Activated T-cell treated with anti-CD3 and anti-CD28 coated beads for 1 hour (primary cell): Measurements from ENCODE around the gene SHISA9.

Experiments used
- DNase-seq: peaks from one replicate; pipeline ENCODE4 v3.0.0-alpha.2; 2020; ENCODE audit warnings: low read depth

The SHISA9 gene

DNA sequence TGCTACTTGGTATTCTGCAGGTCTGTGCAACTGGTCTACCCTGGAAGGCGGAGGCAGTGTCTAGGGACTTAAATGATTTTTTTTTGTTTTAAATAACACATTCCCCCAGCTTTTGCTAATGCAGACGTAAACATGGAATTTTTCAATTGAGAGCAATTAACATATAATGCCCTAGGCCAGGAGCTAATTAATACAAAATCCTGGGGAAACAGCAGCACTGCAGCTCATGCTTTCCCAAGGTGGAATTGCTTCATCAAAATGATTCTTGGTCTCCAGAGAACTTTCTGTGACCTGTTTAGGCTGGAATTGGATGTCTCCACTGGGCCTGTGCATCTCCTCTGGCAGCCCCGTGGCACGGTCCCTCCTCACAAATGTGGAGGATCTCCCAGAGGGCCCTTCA is 50.6 kb downstream of the SHISA9 start:
- no peak for DNase-seq

DNA sequence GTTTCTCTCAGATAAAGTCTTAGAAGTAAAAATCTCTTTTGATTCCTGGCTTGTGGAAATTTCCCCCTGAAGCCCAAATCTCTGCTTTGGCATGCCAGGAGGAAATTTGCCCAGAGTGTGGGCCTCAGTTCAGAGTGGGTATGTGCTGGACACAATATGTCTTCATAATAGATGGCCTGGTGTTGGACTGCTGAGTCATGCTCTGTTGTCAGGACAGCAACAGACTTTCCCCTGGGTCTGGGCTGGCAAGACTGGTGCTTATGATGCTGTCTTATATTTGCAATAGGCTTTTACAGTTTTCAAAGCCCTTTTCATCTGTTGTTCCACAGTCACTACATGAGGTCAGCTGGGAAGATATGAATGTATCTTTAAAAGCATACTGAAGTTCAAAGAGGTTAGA is 57.0 kb downstream of the SHISA9 start:
- no peak for DNase-seq

DNA sequence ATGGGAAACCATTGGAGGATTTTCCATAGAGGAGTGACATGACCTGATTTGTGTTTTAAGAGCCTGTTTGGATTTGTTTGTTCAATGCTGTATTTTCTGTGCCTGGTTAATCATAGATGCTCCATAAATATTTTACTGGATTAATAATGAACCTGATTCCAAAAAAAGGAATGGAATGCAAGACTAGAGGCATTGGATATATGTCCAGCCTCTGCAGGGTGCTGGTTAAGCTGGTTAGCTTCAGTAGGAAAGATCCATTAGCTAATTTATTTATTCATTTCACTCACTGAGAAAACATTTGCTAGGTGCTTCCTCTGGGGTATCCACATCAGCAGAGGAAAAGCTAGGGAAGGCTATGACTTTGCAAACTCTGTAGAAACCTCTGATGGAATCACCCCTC is 57.7 kb downstream of the SHISA9 start:
- DNase-seq, result no peak

DNA sequence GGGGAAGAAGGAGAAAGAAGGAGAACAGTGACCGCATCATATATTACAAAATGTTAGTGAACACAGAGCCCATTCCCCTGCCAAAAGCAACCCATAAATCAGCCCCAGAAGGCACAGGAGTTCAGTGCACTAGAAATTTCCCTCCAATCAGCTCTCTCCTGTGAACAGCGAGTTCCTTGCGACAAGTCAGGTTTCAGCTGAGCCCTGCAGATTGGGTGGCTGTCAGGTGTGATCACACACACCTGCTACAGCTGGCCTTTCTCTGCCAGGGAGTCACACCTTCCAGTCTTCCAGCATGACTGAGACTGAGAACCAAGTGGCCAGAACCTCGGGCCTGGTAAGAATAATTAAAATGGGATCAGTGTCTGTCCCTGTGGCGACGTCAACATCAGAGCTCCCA is 60.2 kb downstream of the SHISA9 start:
- DNase-seq, result no peak

DNA sequence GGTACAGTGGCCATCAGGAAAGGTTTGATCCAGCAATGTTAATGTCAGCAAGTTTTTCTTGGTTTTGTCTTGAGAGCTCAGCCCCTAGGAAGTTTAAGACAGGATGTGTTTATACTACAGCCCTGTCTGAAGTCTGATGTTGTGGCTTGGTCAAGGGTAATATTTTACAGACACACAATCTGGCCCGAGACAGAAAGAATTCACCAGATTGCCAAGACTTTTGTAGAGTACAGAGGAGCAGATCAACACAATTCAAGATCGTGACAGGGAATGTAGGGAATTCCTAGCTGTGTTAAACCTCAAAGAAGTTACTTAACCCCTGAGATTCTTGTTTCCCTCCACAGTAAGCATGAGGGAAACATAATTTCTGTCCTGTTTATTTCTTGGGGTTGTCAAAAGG is 63.1 kb downstream of the SHISA9 start:
- no peak for DNase-seq

DNA sequence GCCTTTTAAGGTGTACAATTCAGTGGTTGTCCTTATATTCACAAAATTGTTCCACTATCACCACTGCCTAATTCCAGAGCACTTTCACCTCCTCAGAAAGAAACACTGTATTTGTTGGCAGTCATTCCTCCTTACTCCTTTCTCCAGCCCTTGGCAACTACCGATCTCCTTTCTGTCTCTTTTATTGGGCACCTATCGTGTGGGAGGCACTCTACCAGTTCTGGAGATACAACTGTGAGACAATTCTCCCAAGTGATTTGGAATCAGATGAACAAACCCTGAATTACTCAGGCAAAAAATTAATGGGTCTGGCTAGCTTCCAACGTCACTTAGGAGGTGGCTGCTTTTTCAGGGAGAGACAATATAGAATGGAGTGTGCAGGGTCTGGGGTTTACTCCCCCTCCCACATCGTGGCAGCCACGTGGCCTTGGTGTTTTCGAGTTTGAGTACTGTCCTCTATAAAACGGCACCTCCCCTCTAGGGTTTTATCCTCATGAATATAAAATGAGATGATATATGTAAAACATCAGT is 63.9 kb downstream of the SHISA9 start:
- DNase-seq, result no peak

DNA sequence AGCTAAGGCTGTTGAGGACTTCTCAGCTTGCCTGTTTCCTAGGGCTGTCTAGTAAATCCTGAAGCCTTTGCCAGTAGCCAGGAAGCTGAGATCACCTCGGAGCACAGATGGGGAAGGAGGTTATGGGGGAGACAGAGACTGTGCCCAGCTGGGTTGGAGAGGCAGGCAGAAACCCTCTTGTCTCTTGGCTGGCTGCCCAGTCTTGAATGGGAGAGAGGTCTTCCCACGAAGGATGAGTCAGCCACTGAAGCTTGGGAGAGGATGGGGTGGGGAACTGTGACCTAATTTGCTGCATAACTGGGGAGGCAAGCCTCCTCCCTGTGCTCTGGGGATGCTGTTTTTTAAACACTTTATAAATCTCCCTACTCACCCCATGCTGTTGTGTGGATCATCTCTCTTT is 69.8 kb downstream of the SHISA9 start:
- DNase-seq, result no peak

DNA sequence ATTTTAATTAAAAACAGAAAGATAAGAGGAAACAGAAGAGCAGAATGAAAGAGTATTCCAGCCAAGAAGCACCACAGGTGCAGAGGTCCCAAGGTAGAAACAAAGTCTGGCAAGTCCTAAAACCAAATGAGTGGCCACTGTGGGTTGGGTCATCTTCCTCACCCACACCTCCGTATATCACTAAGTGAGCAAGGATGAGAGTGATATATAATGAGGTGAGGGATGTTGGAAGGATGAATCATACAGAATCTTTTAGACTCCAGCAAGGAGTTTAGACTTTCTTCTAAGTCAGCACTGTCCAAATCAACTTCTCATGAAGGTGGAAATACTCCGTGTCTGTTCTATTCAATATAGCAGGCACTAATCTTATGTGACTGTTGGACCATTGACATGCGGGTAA is 70.8 kb downstream of the SHISA9 start:
- DNase-seq, result no peak

DNA sequence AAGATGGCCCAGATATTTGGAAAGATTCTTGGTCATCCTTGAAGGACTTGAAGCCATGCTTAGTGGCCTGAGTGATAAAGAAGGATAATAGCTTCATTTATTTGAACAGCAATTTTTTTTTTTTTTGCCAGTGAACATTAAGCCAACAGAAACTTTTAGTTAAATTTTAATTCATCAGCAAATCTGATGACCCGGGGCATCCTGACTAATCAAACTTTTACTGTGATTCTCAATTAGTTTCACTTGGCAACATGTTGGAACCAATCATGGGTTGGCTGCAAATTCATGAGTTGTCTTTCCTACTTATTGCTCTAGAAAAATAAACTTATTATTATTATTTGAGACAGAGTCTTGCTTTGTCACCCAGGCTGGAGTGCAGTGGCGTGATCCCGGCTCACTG is 74.4 kb downstream of the SHISA9 start:
- DNase-seq, result no peak

DNA sequence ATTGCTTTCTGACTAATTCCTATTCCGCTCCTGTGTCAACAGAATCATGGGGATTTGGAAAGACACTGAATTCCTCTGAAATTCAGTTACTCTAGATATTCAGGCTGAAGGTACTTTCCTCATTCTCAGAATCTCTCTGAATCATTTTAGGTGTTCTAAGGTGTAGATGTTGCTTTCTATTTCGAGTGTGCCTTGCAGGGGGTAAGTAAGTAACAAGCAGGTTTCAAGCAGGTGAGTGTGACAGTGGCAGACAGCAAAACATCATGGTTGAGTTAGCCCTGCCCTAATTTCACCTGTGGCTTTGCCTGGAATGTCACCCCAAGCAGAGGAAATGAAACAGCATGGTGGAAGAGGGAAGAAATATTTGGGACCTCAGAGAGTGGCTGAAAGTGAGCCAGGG is 75.1 kb downstream of the SHISA9 start:
- no peak for DNase-seq

DNA sequence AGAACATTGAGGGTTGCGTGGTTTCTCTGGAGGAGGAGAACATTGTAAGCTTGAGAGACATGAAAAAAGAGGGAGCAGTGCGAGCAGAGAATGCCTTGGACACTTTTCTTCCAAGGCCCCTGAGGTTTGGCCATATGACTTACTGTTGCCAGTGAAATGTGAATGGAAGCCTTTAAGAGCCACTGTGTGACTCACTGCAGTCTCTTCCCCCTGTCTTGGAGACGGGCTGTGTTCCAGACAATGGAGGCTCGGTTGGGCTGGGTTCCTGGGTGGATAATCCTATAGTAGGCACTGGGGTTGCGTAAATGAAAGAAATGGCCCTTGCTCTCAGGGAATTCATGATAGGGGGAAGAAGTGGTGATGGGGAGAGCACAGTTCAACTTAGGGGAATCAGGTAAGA is 75.5 kb downstream of the SHISA9 start:
- DNase-seq, result no peak

DNA sequence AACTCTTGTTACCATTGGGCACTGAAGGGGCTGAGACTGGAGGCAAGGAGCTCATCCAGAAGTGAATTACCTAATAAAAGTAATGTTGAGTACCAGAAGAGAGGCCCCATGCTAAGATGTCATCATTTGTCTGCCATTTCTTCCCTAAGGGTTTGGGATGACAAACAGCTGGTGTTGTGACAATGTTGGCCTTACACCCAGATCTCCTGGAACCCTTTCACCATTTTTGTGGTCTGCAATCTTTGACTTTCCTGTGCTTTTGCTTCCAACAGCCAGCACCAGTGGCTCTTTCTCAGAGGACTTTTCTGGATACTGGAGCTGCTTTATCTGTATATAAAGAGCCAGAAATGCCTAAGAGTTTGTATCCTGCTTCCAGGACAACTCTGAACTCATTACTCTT is 84.1 kb downstream of the SHISA9 start:
- DNase-seq, result no peak

DNA sequence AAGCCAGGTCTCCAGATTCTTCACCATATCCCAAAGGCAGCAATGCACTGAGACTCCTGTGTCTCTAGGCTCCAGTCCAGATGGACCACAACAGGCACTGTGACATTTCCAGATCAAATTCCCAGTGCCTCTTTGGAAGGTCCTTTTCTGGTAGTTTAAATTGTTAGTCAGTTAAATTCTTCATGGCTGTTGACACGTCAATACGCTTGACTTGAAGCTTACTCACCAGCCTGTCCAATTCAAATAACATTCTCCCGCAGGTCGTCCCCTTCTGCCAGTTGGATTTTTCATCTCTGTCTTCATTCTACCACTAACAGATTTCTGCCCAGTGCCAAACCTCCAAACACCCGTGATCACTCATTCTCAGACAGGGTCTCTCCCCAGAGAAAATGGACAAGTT is 86.7 kb downstream of the SHISA9 start:
- no peak for DNase-seq

DNA sequence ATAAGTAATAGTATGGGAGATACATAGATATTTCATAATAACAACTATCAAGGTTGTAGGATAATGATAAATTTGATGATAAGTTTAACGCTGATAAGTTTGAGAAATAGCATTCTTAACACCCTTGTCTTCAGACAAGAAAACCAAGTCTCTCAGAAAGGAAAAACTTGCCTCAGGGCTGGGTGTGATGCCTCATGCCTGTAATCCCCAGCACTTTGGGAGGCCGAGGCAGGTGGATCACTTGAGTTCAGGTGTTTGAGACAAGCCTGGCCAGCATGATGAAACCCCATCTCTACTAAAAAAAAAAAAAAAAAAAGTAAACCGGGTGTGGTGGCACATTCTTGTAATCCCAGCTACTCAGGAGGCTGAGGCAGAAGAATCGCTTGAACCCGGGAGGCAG is 90.7 kb downstream of the SHISA9 start:
- DNase-seq, result no peak

DNA sequence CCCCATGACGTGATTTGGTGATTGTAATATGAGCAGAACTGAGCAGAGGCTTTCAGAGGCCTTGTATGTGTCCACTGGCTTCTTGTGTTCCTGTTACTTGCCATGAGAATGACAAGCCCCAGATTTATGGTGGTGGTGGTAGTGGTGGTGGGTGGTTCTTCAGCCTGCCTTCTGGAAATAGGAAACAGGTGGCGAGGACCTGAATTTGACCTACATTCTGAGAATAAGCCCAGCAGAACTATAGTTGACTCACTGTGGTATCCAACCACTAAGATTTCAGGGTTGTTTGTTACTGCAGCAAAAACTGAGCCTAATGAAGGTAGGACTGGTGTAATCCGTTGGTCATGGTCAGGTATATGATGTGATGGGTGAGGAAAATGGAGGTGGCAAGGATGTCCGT is 93.0 kb downstream of the SHISA9 start:
- no peak for DNase-seq

DNA sequence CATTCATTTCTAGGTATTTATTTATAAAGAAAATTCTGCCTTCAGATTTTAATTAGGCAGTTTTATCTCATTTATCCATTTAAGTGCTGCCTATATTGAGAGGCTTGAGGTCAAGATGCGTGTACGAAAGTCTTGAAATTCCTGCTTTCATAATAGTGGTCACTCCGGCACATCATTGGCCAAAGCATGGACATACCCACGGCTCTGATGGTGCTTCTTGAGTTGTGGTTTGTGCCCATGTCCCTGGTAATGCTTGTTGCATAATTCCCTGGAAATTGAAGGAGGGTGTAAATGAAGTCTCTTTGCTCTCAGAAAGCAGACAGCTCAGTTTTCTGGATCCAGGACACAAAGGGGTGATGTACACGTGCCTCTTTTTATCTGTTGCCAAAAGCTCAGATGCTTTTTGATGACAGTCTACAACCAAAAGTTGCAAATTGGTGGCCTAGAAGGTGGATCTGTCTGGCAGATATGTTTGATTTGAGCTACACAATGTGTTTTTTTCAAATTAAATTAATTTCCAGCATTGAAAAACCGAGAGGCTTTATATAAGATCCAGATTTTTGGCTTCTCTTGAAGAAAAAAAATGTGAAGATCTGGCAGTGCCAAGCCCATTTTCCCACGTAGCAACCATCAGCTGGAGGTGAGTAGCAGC is 94.4 kb downstream of the SHISA9 start:
- no peak for DNase-seq

DNA sequence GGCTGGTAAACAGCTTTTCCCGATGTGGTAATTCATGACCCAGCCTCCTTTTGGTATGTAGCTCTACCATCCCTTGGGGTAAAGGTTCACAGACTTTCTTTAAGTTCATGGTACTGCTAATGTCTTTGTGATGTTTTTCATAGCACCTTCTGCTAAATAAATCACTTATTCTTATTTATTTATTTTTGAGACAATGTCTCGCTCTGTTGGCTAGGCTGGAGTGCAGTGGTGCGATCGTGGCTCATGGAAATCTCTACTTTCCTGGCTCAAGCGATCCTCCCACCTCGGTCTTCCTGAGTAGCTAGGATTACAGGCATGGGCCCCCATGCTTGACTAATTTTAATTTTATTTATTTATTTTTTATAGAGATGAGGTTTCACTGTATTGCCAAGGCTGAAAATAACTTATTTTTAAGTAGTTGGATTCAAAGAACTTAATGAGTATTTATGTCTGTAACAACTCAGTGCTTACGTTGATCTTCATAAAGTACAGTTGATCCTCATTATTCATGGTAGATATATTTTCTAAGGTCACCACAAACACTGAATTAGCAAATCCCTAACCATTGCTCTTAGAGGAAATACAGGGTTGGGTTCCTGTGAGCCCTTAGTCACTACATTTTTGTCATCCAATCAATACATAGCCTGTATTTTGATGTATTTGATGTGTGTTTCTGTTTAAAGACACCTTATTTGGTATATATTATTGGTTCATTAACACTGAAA is 97.1 kb downstream of the SHISA9 start:
- no peak for DNase-seq

DNA sequence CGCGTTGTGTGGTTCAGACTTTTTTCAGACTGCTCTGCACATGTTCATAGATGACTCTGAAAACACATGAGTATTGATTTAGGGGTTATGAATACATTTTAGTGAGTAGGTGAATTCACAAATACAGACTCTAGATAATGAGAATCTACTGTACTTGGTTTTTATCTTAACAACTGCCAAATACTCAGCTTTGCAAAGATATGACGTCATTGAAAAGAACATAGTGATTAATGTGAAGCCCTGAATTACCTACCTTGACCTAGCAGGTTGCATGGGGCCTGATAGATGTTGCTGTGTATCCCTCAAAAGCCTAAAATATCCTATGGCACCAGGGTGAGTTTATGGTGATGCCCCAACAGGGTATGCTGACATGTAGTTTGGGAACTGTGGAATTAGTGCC is 98.0 kb downstream of the SHISA9 start:
- DNase-seq, result no peak

DNA sequence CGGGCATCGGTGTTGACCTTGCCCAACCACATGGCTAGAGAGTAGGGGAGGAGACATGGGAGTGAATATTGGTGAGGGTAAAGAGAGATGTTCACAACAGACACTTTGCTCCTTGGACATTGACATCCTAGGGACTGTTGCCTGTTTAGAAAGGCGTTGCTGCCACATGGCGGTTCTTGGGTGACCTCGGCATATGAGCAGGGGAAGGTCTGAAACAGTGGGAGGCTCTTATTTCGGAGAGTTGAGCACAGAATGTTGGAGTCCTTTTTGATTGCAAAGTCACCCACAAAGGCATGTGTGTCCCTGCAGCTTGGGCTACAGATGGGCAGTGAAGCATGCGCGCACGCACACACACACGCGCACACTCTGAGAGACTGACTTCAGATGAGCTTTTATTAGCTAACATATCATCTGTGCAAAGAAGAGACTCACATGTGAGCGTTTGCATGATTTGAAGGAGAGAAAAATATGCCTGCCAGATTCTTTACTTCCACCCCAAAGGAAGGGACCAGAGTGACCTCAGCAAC is 104.4 kb downstream of the SHISA9 start:
- no peak for DNase-seq

DNA sequence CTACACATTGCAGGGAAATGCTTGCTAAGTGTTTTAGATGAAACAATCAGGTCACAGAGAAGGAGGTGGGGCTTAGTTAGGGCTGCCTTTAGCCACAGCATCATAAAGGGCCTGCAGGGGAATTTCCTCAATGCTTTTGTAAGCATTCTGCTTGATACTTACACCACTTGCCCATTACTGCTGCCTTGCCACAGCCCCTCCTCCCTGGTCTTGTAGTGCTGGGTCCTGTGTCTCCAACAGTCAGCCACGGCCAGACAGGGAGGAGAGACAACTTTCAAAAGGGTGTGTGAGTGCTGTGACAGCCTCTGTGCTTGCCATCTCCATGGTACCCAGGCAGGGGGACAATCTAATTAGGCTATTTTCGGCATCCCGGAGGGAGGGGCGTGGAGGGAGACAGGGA is 111.2 kb downstream of the SHISA9 start:
- no peak for DNase-seq

DNA sequence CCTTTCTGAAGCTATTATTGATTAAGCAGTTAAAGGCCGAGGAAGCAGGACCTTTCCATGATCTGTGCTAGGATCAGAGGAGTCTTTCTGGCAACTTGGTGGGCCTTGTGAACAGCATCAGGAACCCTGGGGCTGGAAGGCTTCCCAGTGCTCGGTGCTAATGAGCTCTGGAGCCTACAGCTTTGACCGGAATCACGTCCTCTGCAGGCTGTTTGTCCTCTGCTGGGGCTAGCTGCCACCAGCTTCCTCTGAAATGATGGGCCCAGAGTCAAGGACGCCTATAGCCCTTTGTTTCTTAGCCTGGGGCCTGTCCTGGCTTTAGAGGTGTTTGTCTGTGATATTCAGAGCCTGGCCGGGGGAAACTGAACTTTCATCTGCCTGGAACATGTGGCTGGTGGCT is 111.6 kb downstream of the SHISA9 start:
- no peak for DNase-seq

DNA sequence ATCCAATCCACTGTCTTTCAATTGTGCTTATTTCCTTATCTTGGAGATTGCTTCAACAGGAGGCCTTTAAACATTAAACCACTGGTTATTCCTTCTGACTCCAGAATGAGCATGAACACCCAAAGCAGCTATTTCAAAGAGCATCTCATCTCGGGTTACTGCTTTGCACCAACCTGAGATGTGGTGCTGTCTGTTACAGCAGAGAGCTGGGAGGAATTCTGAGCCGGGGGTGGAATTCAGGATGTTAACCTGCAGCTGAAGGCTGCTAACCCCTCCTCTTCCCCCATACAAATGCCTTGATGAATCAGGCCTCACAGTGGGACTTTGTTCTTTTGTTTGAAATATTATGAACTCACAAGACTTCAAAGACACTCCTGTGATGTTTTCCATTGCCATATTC is 113.1 kb downstream of the SHISA9 start:
- no peak for DNase-seq

DNA sequence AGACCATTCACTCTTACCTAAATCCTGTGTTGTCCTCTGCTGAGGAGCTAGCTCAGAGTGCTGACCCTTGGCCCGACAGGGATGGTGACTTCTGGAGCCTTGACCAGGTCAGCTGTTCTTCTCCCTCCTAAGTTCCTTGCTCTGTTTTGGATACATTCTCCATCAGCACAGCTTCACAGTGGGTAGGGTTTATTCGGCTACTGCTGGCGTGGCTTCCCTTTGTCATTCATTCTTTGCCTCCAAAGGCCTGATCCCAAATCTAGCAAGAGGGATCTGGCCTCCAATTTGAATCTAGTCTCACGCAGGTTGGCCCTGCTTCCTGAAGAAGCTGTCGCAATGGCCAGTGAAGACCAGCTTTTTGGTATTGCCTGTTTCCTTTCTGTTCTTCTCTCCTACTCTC is 116.6 kb downstream of the SHISA9 start:
- no peak for DNase-seq

DNA sequence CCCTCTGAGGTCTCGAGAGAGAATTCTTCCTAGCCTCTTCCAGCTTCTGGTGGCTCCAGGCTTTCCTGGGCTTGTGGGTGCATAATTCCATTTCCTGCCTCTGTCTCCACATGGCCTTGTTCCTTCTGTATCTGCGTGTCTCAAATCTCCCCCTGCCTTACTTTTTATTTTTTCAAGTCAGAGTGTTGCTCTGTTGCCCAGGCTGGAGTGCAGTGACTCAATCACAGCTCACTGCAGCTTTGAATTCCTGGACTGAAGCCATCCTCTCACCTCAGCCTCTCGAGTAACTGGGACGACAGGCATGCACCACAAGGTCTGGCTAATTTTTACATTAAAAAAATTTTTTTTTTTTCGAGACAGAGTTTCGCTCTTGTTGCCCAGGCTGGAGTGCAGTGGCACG is 120.6 kb downstream of the SHISA9 start:
- no peak for DNase-seq
